CD8-positive, alpha-beta memory T cell (primary cell): ENCODE results near the gene ZAP70. TPM values are rescaled to one million over a fixed set of nuclear protein-coding genes. Genes with fewer than 3 reads are reported as not detected.
"Not testable (repeated sequence)": the region's sequence is repeated elsewhere in the genome, so short reads cannot be mapped to it uniquely, and the experiment has no call there.

ENCODE experiments used
- CTCF ChIA-PET: fragments of 350-600 bp; sonication (Branson Sonifier 250); formaldehyde crosslinking; loops from one replicate; lab custom pipeline; 2021; ENCODE audit warnings: antibody characterized with exemption; lab: Charles Lee
- POLR2A ChIA-PET: fragments of 350-600 bp; sonication (Branson Sonifier 250); formaldehyde crosslinking; loops from one replicate; lab custom pipeline; 2021; ENCODE audit warnings: antibody characterized with exemption; lab: Charles Lee
- DNase-seq, 5 donors: peaks; one replicate each; pipeline versions ENCODE4 v3.0.0 to v3.0.0-alpha.2; 2020 to 2022; ENCODE audit warnings: mixed read lengths in 1 of 5
- H3K27ac ChIP-seq: one replicate; pipeline ENCODE4 v1.7.0; 2013; ENCODE audit warnings: low read depth, mild to moderate bottlenecking, low read length, moderate library complexity
- H3K27me3 ChIP-seq: 2 replicates; pipeline ENCODE4 v1.7.0; 2013; ENCODE audit warnings: low read length, mild to moderate bottlenecking; ENCODE audit not compliant: insufficient read depth, poor library complexity, severe bottlenecking
- H3K36me3 ChIP-seq: 2 replicates; pipeline ENCODE4 v1.7.0; 2013; ENCODE audit warnings: mild to moderate bottlenecking, low read length, moderate library complexity; ENCODE audit not compliant: insufficient read depth
- H3K4me1 ChIP-seq: 2 replicates; pipeline ENCODE4 v1.7.0; 2013; ENCODE audit warnings: mild to moderate bottlenecking, low read length, moderate library complexity; ENCODE audit not compliant: insufficient read depth
- H3K4me3 ChIP-seq: 2 replicates; pipeline ENCODE4 v1.7.0; 2013; ENCODE audit warnings: mild to moderate bottlenecking, low read length
- H3K9me3 ChIP-seq: 2 replicates; pipeline ENCODE4 v1.7.0; 2013; ENCODE audit warnings: mild to moderate bottlenecking, low read length
- H3K27ac Mint-ChIP-seq, 8 donors: one replicate each; pipeline ENCODE4 v1.8.0; 2020 to 2021; ENCODE audit warnings: mixed read lengths in 8 of 8, mild to moderate bottlenecking in 6 of 8, inconsistent platforms in 3 of 8, moderate library complexity in 3 of 8
- H3K27me3 Mint-ChIP-seq, 2 donors: one replicate each; pipeline ENCODE4 v1.8.0; 2020 to 2021; ENCODE audit warnings: mixed read lengths in 2 of 2, mild to moderate bottlenecking in 1 of 2, moderate library complexity in 1 of 2
- H3K36me3 Mint-ChIP-seq, 3 donors: one replicate each; pipeline ENCODE4 v1.8.0; 2020 to 2021; ENCODE audit warnings: mixed read lengths in 3 of 3, inconsistent platforms in 1 of 3, mild to moderate bottlenecking in 1 of 3
- H3K4me1 Mint-ChIP-seq, 3 donors: one replicate each; pipeline ENCODE4 v1.8.0; 2020 to 2021; ENCODE audit warnings: mixed read lengths in 3 of 3, inconsistent platforms in 1 of 3, mild to moderate bottlenecking in 1 of 3
- H3K4me3 Mint-ChIP-seq, 7 donors: one replicate each; pipeline ENCODE4 v1.8.0; 2020 to 2021; ENCODE audit warnings: mixed read lengths in 7 of 7, mild to moderate bottlenecking in 6 of 7, moderate library complexity in 4 of 7, inconsistent platforms in 2 of 7
- H3K9me3 Mint-ChIP-seq, 5 donors: one replicate each; pipeline ENCODE4 v1.8.0; 2020 to 2022; ENCODE audit warnings: mixed read lengths in 5 of 5, mild to moderate bottlenecking in 3 of 5, moderate library complexity in 2 of 5, inconsistent platforms in 1 of 5
- polyA plus RNA-seq: library from polyadenylated mRNA; unstranded; fragments of 300-500 nt; fragmentation: Illumina TruSeq; gene quantifications from one replicate; pipeline ENCODE4 v1.2.3, GENCODE V29; 2021
- total RNA-seq, 2 experiments: library from RNA; stranded (reverse); gene quantifications; one replicate each; pipeline ENCODE4 v1.2.3, GENCODE V29; 2021

Gene ZAP70
- total and polyA plus RNA-seq, 3 experiments from 2014 or later, result 180 to 197 (median 184) TPM

GRCh38 chr2:97707362-97708047 is 5.9 kb upstream of the ZAP70 start:
- ChIA-PET POLR2A (no interaction called here), CTCF (interaction anchor here (1.3 to 16.2 kb wide), 6 partner anchors 10 to 117 kb away, joined by 4 to 301 read pairs (median 6); partner anchors contain the start of gene ACTR1B)
- H3K4me1 ChIP-seq, result peaks cover 25% of the 10 kb centered on the region

DNA sequence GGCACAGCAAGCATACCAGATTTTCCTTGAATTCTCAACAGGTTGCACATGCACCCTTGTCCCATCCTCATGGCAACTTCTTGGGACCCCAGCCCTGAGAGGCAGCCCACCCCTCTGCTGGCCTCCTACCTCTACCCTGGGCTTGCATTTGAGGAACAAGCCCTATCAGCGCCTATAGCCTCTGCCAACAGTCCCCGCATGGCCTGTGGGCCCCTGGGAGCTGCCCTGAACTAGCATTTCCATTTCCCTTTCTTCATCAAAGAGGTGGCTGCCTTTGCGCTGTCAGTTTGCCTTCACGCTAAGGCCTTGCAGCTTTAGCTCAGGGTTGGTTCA is 5.4 kb upstream of the ZAP70 start:
- no peak overlapping the region for H3K4me3 ChIP-seq
- no peak overlapping the region for H3K27ac ChIP-seq
- ChIA-PET CTCF (interaction anchor here (1.3 to 16.2 kb wide), 6 partner anchors 10 to 117 kb away, joined by 4 to 301 read pairs (median 10); partner anchors contain the start of gene ACTR1B), POLR2A (no interaction called here)
- Mint-ChIP-seq H3K27ac (no peak overlapping the region), H3K4me3 (no peak overlapping the region), H3K27me3 (peaks cover 5% of the 10 kb centered on the region in 2 donors), H3K4me1 (peaks cover 28 to 34% (median 32%) of the 10 kb centered on the region in 3 donors), H3K36me3 (peaks cover 0 to 1% (median 0%) of the 10 kb centered on the region in 3 donors), H3K9me3 (no peaks in the 10 kb centered on the region)
- H3K27me3 ChIP-seq, result no peaks in the 10 kb centered on the region
- peak in 1 of 5 donors; percentile 29 for DNase-seq
- peaks cover 30% of the 10 kb centered on the region for H3K4me1 ChIP-seq
- no peaks in the 10 kb centered on the region for H3K36me3 ChIP-seq
- H3K9me3 ChIP-seq, result no peaks in the 10 kb centered on the region

More at GRCh38 chr2:97707362-97708047, 5.9 kb upstream of the ZAP70 start:
- DNase-seq, result peak in 1 of 5 donors; percentile 33
- H3K36me3 Mint-ChIP-seq, result peaks cover 0 to 1% (median 0%) of the 10 kb centered on the region in 3 donors
- no peaks in the 10 kb centered on the region for H3K27me3 ChIP-seq
- no peak overlapping the region for H3K4me3 ChIP-seq
- peaks cover 5% of the 10 kb centered on the region in 2 donors for H3K27me3 Mint-ChIP-seq
- no peak overlapping the region for H3K27ac ChIP-seq
- no peaks in the 10 kb centered on the region for H3K9me3 ChIP-seq
- H3K4me1 Mint-ChIP-seq, result peaks cover 24 to 29% (median 27%) of the 10 kb centered on the region in 3 donors
- H3K27ac Mint-ChIP-seq, result no peak overlapping the region
- no peaks in the 10 kb centered on the region for H3K36me3 ChIP-seq
- no peaks in the 10 kb centered on the region for H3K9me3 Mint-ChIP-seq
- H3K4me3 Mint-ChIP-seq, result no peak overlapping the region

- POLR2A ChIA-PET, result no interaction called here
- H3K27me3 Mint-ChIP-seq, result peaks cover 5% of the 10 kb centered on the region in 2 donors
Observed at GRCh38 chr2:97708608-97709007, 4.8 kb upstream of the ZAP70 start.

GRCh38 chr2:97711394-97711711 is 2.0 kb upstream of the ZAP70 start:
- peaks cover 6 to 29% (median 12%) of the 10 kb centered on the region in 3 donors for H3K36me3 Mint-ChIP-seq
- POLR2A ChIA-PET, result no interaction called here

More at GRCh38 chr2:97708608-97709007, 4.8 kb upstream of the ZAP70 start:
- Histone ChIP-seq H3K4me1 (peaks cover 34% of the 10 kb centered on the region), H3K27ac (no peak overlapping the region), H3K9me3 (no peaks in the 10 kb centered on the region), H3K36me3 (no peaks in the 10 kb centered on the region), H3K27me3 (no peaks in the 10 kb centered on the region), H3K4me3 (no peak overlapping the region)
- Mint-ChIP-seq H3K9me3 (no peaks in the 10 kb centered on the region), H3K36me3 (peaks cover 1 to 4% (median 2%) of the 10 kb centered on the region in 3 donors), H3K27ac (no peak overlapping the region), H3K4me3 (no peak overlapping the region), H3K4me1 (peaks cover 34 to 40% (median 37%) of the 10 kb centered on the region in 3 donors)
- CTCF ChIA-PET, result interaction anchor here (1.3 to 16.2 kb wide), 9 partner anchors 10 to 118 kb away, joined by 3 to 301 read pairs (median 5); no protein-coding TSS in a partner anchor
- no peak for DNase-seq

DNA sequence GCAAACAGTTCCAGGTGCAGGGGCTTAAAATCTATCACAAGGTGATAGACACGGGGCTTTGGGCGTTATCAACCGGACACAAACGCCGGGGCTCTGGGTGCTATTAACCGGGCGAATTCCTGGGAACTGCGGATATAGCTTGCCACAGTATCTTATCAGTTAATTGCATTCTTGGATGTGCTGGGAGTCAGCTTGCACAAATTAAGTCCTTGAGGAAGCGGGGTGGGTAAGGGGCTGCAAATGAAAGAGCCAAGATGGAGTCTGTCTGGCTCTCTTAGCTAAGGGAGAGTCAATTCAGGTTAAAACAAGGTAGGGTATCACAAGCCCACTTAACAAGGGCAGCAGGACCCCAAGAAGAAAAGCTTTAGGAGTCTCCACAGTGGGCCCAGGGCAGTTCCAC is 1.2 kb upstream of the ZAP70 start:
- H3K27ac ChIP-seq, result peak overlapping the region; percentile 82
- peaks cover 61 to 73% (median 62%) of the 10 kb centered on the region in 3 donors for H3K4me1 Mint-ChIP-seq
- not testable (repeated sequence) for DNase-seq, H3K27me3 ChIP-seq, H3K27me3 Mint-ChIP-seq, H3K4me3 ChIP-seq, H3K36me3 ChIP-seq, H3K9me3 Mint-ChIP-seq, H3K9me3 ChIP-seq
- peak overlapping the region; percentile 89 to 99 (median 93) for H3K4me3 Mint-ChIP-seq
- H3K27ac Mint-ChIP-seq, result peak overlapping the region; percentile 94 to 100 (median 98)
- CTCF ChIA-PET, result interaction anchor here (1.6 to 16.2 kb wide), 4 partner anchors 11 to 121 kb away, joined by 4 to 301 read pairs (median 24); no protein-coding TSS in a partner anchor
- peaks cover 13 to 36% (median 14%) of the 10 kb centered on the region in 3 donors for H3K36me3 Mint-ChIP-seq
- POLR2A ChIA-PET, result interaction anchor here (3.4 kb wide), 1 partner anchor 30 kb away, joined by 13 read pairs; no protein-coding TSS in a partner anchor
- H3K4me1 ChIP-seq, result peaks cover 58% of the 10 kb centered on the region

More at GRCh38 chr2:97711394-97711711, 2.0 kb upstream of the ZAP70 start:
- peak overlapping the region; percentile 23 to 100 (median 96) for H3K27ac Mint-ChIP-seq
- DNase-seq, result no peak
- H3K4me3 ChIP-seq, result no peak overlapping the region
- no peaks in the 10 kb centered on the region for H3K9me3 ChIP-seq
- CTCF ChIA-PET, result interaction anchor here (1.7 to 16.2 kb wide), 4 partner anchors 15 to 121 kb away, joined by 5 to 301 read pairs (median 13); no protein-coding TSS in a partner anchor
- H3K36me3 ChIP-seq, result no peaks in the 10 kb centered on the region
- H3K4me3 Mint-ChIP-seq, result peak overlapping the region in 5 of 7 donors; percentile 64 to 96 (median 91)
- peaks cover 53 to 65% (median 55%) of the 10 kb centered on the region in 3 donors for H3K4me1 Mint-ChIP-seq
- no peaks in the 10 kb centered on the region for H3K27me3 ChIP-seq
- H3K9me3 Mint-ChIP-seq, result no peaks in the 10 kb centered on the region
- peaks cover 49% of the 10 kb centered on the region for H3K4me1 ChIP-seq
- H3K27ac ChIP-seq, result no peak overlapping the region
- peaks cover 5 to 7% of the 10 kb centered on the region in 2 donors for H3K27me3 Mint-ChIP-seq

DNA sequence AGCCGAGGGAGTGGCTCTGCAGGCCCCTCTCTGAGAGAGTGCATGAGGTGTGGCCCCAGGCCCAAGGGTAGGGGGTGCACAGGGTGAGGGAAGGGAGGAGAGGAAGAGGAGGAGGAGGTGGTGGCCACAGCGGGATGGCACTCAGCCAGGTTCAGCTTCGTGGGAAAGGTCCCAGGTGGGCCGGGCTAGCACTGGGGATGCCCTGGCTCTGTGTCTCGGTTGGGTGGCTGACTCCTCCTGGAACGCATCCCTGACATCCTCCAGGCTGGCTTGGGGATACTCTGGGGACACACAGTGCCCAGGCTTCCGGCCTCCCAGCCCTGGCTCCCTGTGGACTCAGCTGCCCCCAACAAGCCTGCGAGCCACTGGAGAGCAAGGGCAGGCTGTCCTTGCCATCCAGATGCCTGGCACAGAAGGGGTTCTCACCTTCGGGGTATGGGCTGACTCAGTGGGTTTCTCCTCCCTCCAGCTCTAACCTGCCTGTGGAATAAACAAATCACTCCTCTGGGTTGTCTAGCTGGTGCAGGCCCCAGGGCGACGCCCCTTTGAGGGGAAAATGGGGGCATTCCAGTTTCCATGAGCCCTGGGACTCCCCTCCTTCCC is 582 bp upstream of the ZAP70 start:
- H3K9me3 ChIP-seq, result no peaks in the 10 kb centered on the region
- H3K27ac ChIP-seq, result peak overlapping the region; percentile 82
- no peaks in the 10 kb centered on the region for H3K27me3 ChIP-seq
- ChIA-PET CTCF (interaction anchor here (1.2 to 16.2 kb wide), 8 partner anchors 10 to 672 kb away, joined by 3 to 301 read pairs (median 5); no protein-coding TSS in a partner anchor), POLR2A (interaction anchor here (0.6 to 3.4 kb wide), 6 partner anchors 12 to 67 kb away, joined by 3 to 13 read pairs (median 3); partner anchors contain the start of gene COX5B)
- peak in 4 of 5 donors; percentile 19 to 63 (median 47) for DNase-seq
- Mint-ChIP-seq H3K9me3 (no peaks in the 10 kb centered on the region), H3K4me1 (peaks cover 67 to 79% (median 68%) of the 10 kb centered on the region in 3 donors), H3K36me3 (peaks cover 13 to 40% (median 16%) of the 10 kb centered on the region in 3 donors), H3K27me3 (peaks cover 5 to 7% of the 10 kb centered on the region in 2 donors), H3K4me3 (peak overlapping the region; percentile 89 to 99 (median 93)), H3K27ac (peak overlapping the region; percentile 94 to 100 (median 98))
- H3K36me3 ChIP-seq, result no peaks in the 10 kb centered on the region
- peaks cover 64% of the 10 kb centered on the region for H3K4me1 ChIP-seq
- peak overlapping the region; percentile 91 for H3K4me3 ChIP-seq

DNA sequence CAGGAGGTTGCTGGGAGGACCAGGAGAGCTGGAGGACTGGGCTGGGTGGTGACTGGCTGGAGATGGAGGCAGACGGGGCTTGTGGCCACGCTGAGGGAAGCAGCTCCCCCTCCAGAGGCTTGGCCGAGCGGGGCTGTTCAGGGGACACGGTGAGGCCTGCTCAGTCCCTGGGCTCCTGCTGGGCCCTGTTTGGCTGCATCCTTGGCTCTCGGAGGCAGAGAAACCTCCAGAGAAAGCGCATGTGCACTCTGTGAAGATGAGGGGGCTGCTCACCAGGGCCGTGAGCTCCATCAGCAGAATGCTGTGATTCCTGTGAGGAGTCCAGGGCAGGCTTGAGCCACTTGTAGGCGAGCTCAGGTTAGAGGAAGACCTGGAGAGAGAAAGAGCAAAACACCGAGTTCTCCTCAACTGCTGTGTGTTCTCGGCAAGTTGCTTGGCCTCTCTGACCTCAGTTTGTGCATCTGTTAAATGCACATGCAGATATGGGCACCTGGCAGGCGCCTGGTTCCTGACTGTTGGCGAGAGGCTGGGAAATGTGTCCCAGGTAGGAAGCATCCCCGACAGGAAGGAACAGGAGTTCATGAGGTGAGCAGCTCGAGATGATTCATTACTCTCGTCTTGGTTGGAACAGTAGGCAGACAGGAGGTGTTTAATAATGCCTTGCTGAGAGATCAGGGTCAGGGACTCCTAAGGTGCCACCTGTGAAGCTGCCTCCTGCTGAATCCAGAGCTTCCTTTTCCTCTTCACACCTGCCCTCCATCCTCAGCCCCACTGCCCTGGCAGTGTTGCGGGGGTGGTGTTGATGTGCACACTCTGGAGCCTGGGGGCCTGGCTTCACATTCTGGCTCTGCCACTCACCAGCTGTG is 941 bp downstream of the ZAP70 start:
- peak overlapping the region; percentile 89 to 99 (median 93) for H3K4me3 Mint-ChIP-seq
- Histone ChIP-seq H3K9me3 (no peaks in the 10 kb centered on the region), H3K27me3 (no peaks in the 10 kb centered on the region), H3K27ac (peak overlapping the region; percentile 82), H3K36me3 (no peaks in the 10 kb centered on the region), H3K4me1 (peaks cover 77% of the 10 kb centered on the region), H3K4me3 (peak overlapping the region; percentile 91)
- H3K36me3 Mint-ChIP-seq, result peaks cover 13 to 55% (median 17%) of the 10 kb centered on the region in 3 donors
- H3K27ac Mint-ChIP-seq, result peak overlapping the region; percentile 94 to 100 (median 98)
- H3K27me3 Mint-ChIP-seq, result peaks cover 0 to 4% of the 10 kb centered on the region in 2 donors
- peak in 1 of 5 donors; percentile 49 for DNase-seq
- H3K9me3 Mint-ChIP-seq, result no peaks in the 10 kb centered on the region
- CTCF ChIA-PET, result interaction anchor here (1.1 to 16.2 kb wide), 10 partner anchors 8 to 670 kb away, joined by 3 to 301 read pairs (median 4); no protein-coding TSS in a partner anchor
- H3K4me1 Mint-ChIP-seq, result peaks cover 82 to 94% (median 82%) of the 10 kb centered on the region in 3 donors
- POLR2A ChIA-PET, result interaction anchor here (0.6 to 3.4 kb wide), 4 partner anchors 14 to 69 kb away, joined by 3 to 13 read pairs (median 4); partner anchors contain the start of gene COX5B
